Activated CD8-positive, alpha-beta memory T cell treated with anti-CD3 and anti-CD28 coated beads for 48 hours (primary cell): ENCODE results near the gene SMAD1.
"Not testable (repeated sequence)": the region's sequence is repeated elsewhere in the genome, so short reads cannot be mapped to it uniquely, and the experiment has no call there.

Source experiments
- DNase-seq, 3 experiments: peaks; one replicate each; pipeline ENCODE4 v3.0.0-alpha.2; 2020; ENCODE audit warnings: low read depth in 2 of 3, low spot score in 2 of 3

Gene SMAD1

GRCh38 chr4:145554691-145555090 is 73.0 kb downstream of the SMAD1 start:
- no peak for DNase-seq

GRCh38 chr4:145557720-145558119 is 76.1 kb downstream of the SMAD1 start:
- DNase-seq = peak in 2 of 3 experiments; percentile 5 to 34

GRCh38 chr4:145563293-145563985 is 81.8 kb downstream of the SMAD1 start:
- no peak for DNase-seq

DNA sequence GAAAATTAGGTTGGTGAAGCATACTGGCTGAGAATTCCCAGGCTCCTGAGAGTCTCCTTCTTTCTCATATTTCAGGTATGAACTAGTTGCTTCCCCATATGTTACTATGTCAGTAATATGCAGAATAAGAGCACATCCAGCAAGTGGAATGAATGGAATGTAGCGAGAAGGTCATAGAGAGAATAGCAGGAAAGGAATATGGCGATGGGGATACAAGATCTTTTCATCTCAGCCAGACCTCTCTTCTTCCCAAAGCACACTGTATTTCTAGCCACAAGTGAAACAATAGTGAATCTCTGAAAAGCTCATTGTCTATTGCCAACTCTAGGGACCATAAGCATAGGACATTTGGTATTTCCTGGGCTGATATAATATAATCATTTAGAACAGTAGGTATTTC is 82.9 kb downstream of the SMAD1 start:
- DNase-seq = no peak

DNA sequence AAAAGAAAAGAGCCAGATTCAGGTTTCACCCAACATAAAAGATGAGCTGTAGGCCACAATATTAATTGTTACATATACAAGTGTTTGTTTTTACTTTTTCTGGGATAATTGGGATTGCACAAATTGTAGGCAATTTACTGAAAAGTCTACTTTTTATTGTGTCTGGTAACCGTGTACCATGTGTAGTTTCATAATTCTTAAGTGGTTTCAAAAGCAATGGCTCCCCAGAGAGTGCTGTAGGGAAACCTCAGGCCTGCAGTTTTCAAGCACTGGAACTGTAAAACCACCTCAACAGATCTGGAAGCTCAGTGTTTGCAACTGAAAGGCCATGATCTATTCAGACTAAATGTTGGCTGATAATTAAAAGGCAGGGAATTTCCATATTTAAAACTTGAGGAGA is 83.7 kb downstream of the SMAD1 start:
- no peak for DNase-seq

DNA sequence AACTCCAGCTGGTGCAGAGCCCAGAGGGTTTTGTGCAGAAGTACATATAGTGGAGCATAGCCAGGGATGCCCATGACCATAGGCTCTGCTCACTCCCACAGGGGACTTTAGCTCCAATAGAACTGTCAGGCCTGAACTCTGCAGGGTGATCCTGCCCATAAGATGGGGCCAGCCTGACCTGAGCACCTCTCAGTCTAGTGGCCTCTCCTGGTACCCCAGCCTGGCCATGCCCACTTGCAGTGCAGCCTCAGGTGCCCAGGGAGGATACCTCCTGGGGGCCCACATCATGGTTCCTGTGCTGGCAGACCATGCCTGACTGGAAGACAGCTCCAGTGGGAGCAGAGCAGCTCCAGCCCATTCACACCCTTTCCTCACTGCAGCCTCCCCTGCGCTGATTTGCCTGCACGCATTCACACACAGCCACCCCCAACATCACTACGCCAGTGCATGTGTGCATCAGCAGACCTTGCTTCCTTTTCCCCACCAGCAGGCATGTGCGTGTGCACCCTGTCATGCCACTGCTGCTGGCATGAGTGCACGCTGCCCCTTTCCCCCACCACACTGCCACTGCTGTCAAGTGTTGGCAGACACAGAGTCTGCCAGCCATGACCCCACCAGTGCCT is 84.5 kb downstream of the SMAD1 start:
- no peak for DNase-seq

DNA sequence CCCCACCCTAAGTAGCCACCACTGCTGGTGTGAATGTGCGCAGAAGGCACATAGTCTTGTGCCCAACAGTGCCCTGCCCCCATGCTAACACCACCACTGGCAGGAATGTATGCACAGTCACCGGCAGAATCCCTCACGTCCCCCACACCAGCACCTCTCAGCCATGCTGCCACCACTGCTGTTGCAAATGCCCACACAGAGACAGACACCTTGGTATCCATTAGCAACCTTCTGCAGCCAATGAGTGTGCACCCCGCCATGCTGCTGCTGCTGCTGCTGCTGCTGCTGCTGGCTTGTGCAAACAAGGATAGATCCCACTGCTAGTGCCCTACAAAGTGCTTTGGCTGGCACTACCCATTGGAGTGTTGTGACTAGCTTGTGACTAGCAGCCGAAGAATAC is 85.1 kb downstream of the SMAD1 start:
- DNase-seq = no peak

DNA sequence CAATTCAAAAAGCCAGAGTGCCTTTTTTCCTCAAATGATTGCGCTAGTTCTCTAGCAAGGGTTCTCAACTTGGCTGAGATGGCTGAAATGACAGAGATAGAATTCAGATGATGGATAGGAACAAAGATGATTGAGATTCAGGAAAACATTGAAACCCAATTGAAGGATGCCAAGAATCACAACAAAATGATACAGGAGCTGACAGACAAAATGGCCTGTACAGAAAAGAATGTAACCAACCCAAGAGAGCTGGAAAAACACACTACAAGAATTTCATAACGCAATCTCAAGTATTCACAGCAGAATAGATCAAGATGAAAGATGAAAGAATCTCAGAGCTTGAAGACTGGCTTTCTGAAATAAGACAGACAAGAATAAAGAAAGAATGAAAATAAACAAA is 85.9 kb downstream of the SMAD1 start:
- no peak for DNase-seq

DNA sequence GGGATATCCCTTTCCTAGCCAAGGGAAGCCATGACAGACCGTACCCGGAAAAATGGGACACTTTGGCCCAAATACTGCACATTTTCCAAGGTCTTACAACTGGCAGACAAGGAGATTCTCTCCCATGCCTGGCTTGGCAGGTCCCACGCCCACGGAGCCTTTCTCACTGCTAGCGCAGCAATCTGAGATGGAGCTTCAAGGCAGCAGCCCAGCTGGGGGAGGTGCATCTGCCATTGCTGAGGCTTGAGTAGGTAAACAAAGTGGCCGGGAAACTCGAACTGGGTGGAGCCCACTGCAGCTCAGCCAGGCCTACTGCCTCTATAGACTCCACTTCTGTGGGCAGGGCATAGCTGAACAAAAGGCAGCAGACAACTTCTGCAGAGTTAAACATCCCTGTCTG is 92.9 kb downstream of the SMAD1 start:
- DNase-seq = not testable (repeated sequence)

DNA sequence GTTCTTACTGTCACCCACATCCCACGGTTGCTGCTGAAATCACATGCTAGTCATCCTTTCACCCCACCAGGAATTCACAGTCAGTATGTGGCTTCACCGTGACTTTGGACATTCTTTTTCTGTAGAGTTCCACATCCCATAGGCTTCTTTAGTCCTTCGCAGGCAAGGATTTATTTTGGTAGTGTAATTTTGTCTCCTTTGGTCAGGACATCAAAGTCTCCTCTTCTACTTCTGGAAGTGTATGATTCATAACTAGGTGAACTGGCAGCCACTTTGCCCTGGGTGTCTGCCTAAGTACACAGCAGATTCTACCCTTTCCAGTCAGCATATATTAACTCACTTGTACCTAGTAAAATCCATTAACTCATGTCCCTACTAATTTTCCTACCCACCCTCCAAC is 99.3 kb downstream of the SMAD1 start:
- no peak for DNase-seq

DNA sequence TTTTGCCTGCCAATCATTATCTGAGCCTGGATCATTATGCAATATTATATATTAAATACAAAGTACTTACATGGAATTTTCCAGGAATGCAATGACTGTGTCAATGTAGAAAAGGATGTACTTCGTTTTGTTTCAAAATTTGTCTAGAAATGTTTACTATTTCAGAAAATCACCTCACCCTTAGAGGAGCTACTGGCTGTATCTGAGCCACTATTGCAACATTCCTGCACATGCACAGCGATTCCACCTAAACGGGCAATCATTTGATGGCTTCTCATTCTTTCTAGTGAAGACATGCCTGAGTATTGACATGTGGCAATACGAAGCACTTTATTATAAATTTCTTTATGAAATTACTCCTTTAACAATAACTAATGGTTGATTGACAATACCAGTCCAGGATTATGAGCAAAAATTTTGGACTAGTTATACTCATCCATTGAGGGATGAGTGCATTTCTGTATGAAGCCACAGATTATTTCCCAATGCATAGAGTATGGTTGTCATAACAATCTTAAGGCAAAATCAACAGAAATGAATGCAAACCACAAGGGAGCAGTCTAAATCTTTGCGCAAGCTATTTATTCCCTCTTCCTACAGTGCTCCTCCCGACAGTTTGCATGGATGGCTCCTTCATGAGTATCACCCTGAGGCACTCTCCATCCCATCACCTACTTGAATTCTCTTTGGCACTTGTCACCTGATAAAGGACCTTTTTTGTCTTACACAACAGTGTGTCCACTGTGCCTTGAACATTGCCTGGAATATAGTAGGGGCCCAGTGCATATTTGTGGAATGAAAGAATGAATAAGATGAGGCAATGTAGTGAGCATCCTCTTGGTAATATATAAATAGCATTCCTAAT is 101.8 kb downstream of the SMAD1 start:
- DNase-seq = no peak

DNA sequence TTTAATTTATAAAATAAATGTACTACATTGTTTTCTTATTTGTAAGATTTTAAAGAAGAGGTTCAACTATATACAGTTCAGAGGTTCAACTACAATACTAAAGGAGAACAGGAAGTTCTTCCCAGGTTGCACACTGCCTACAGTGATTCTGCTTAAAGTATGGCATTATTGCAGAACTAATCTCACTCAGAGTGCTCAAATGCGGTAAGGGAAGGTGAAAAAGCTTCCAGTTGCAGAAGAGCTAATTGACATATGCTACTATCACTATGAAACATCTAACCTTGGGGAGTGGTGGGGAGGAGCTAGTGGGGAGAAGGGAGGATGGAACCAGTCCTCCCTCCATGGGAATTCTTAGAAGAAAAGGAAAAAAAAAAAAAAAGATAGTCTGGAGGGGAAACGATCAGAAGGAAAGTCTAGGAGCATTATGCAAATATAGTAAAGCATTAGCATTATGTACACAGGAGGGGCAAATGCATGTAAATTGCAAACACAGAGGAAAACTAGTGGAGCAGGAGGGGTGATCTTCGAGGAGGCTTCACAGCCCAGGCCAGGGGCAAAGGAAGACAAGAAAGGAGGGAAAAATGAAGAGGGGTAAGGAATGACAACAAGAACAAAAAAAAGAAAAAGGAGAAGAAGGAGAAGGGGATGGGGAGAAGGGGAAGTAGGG is 105.6 kb downstream of the SMAD1 start:
- no peak for DNase-seq

DNA sequence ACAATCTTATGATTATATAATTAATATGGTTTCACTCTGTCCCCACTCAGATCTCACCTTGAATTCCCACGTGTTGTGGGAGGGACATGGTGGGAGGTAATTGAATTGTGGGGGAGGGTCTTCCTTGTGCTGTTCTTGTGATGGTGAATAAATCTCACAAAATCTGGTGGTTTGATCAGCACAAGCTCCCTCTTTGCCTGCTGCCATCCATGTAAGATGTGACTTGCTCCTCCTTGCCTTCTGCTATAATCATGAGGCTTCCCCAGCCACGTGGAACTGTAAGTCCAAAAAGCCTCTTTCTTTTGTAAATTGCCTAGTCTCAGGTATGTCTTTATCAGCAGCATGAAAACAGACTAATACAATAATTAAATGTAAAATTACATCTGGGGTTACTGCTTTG is 107.7 kb downstream of the SMAD1 start:
- not testable (repeated sequence) for DNase-seq

GRCh38 chr4:145589916-145590702 is 108.5 kb downstream of the SMAD1 start:
- DNase-seq = no peak

DNA sequence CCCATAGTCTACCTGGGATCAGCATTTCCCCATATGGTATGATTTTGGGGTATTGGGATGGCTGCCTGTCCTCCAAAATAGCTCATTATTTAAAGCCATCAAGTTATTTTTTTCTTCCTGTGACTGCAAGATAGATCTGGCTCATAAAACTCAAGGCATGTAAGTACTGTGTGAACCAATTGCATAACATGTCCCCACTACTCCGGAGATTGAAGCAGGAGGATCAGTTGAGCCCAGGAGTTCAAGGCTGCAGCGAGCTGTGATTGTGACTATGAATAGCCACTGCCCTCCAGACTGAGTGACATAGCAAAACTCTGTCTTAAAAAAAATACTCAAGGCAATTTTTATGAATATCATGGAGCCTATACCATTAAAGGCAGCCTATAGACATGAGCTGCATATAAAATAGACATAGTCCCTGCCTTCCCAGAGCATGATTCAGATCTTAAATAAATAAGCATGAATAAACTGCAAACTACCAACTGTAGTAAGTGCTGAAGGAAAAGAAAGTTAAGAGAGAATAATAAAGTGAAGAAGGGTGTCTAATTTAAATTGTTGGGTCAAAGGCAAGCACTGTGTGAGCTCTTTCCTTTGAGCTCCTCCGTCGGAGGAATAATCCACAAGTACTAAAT is 120.6 kb downstream of the SMAD1 start:
- DNase-seq = no peak

- no peak for DNase-seq
Observed at GRCh38 chr4:145605941-145606340, 124.3 kb downstream of the SMAD1 start.
